Mammary epithelial cell (primary cell): ENCODE data around the gene PTH2R.

ENCODE experiments used
- EZH2 ChIP-seq: IDR thresholded peaks from 2 replicates; pipeline ENCODE4 v1.6.1; 2012; ENCODE audit warnings: low read length, inconsistent platforms, borderline replicate concordance
- TF ChIP-seq, protein P1 (sequence below), 2 donors: IDR thresholded peaks in 1 of 2; conservative IDR thresholded peaks in 1 of 2; 2 replicates each; pipeline ENCODE4 v1.5.1; 2011 to 2012; ENCODE audit warnings: inconsistent platforms in 2 of 2, low read length in 2 of 2, mild to moderate bottlenecking in 2 of 2, control low read depth in 1 of 2, low read depth in 1 of 2; ENCODE audit not compliant: insufficient read depth in 1 of 2; ENCODE audit errors: extremely low read depth in 1 of 2

DNA sequence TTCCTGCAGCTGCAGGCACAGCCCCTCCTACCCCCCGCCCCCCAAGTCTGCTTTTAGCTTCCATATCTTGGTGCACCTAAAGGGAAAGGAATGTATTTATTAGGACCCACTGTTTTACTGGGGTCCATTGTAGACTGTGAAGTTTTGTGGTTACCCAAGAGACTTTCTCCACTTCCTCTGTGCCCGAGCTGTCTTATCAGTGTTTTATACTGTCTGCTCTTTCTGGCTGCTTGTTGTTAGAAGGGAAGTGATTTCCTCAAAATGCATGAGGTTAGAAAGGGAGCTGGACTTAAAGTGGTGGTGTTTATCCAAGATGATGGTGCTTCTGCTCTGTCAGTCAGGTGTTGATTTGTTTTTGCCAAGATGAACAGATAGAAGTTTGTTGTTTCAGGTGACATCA lies 85.0 kb downstream of the PTH2R start:
- TF ChIP-seq, protein P1, sequence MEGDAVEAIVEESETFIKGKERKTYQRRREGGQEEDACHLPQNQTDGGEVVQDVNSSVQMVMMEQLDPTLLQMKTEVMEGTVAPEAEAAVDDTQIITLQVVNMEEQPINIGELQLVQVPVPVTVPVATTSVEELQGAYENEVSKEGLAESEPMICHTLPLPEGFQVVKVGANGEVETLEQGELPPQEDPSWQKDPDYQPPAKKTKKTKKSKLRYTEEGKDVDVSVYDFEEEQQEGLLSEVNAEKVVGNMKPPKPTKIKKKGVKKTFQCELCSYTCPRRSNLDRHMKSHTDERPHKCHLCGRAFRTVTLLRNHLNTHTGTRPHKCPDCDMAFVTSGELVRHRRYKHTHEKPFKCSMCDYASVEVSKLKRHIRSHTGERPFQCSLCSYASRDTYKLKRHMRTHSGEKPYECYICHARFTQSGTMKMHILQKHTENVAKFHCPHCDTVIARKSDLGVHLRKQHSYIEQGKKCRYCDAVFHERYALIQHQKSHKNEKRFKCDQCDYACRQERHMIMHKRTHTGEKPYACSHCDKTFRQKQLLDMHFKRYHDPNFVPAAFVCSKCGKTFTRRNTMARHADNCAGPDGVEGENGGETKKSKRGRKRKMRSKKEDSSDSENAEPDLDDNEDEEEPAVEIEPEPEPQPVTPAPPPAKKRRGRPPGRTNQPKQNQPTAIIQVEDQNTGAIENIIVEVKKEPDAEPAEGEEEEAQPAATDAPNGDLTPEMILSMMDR (conservative IDR thresholded peaks at IDR 0.05 in 1 of 2, IDR thresholded peaks at IDR 0.05 in 1 of 2; ENCODE audit: extremely low read depth in 1 of 2, insufficient read depth in 1 of 2, low read depth in 1 of 2, low read length in 2 of 2) = no peak
- TF ChIP-seq EZH2 = no peak
